NT2/D1 (cell line): ENCODE results near the gene P4HA2.

ENCODE experiments used
- SUZ12 ChIP-seq: IDR thresholded peaks from 2 replicates; pipeline ENCODE4 v1.6.1; 2011; ENCODE audit not compliant: insufficient read length, insufficient read depth; ENCODE audit errors: extremely low read depth
- YY1 ChIP-seq: IDR thresholded peaks from 2 replicates; pipeline ENCODE4 v1.6.1; 2011; ENCODE audit not compliant: insufficient read length, insufficient read depth
- ZNF274 ChIP-seq: IDR thresholded peaks from 2 replicates; pipeline ENCODE4 v1.6.1; 2011; ENCODE audit warnings: mild to moderate bottlenecking, low read depth, low read length

DNA sequence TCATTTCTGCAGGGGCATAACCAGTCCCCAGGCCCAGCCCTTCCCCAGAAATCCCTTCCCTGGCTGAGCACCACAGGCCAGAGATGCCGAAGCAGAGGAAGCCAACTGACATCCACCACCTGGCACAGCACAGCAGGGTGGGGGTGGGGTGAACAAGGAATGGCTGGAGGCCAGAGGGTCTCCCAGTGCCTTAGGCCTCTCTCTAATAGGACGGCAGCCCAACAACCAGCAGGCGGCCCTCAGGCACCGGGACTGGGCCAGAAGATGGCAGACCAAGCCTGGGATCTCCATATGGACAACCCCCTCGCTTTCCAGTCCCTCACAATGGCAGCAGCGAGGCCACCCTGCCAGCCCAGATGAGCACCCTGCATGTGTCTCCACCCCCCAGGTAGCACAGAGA is 43.1 kb upstream of the P4HA2 start:
- TF ChIP-seq ZNF274 (no peak), YY1 (no peak), SUZ12 (no peak)
